ES-I3 (cell line): Measurements from ENCODE around the gene NTRK2.

Source experiments
- H3K36me3 ChIP-seq: 2 replicates; pipeline ENCODE4 v1.6.1; 2013; ENCODE audit warnings: mild to moderate bottlenecking, low read length, control low read depth, moderate library complexity; ENCODE audit not compliant: insufficient read depth
- H3K4me1 ChIP-seq: 2 replicates; pipeline ENCODE4 v1.6.1; 2013; ENCODE audit warnings: mild to moderate bottlenecking, control low read depth, low read length; ENCODE audit not compliant: insufficient read depth
- H3K9ac ChIP-seq: 2 replicates; pipeline ENCODE4 v1.6.1; 2013; ENCODE audit warnings: low read depth, mild to moderate bottlenecking, low read length, moderate library complexity
- H3K9me3 ChIP-seq: 2 replicates; pipeline ENCODE4 v1.6.1; 2013; ENCODE audit warnings: mild to moderate bottlenecking, low read length, moderate library complexity; ENCODE audit not compliant: control insufficient read depth, insufficient read depth

The NTRK2 gene

DNA sequence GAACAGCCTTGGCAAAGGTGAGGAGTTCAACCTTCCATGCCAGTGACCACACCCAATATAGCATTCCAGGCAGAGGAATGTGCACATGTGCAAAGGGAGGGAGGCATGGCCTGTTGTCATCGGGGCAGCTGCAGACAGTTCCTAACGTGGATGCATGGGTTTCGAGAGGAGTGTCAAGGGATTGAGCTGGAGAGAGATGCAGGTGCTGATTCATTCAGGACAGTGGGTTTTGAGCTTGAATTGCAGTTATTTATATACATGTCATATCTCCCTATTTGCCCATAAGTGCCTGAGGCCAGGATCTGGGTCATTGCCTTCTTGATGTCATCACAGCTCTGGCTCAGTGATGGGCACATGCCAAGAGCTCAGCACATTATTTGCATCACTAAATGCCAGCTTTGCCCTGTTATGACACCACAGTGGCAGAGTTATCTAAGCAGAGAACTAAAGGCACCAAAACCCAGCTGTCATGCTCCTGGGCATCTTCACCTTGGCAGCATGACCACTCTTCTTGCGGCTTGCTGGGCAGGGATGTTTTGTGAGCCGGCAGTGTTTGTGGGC is 278.0 kb downstream of the NTRK2 start:
- H3K9ac ChIP-seq: no peak overlapping the region
- no peaks in the 10 kb centered on the region for H3K36me3 ChIP-seq
- no peaks in the 10 kb centered on the region for H3K4me1 ChIP-seq
- peaks cover 2% of the 10 kb centered on the region; the same call in 1 of the 2 replicates for H3K9me3 ChIP-seq

- H3K36me3 ChIP-seq: no peaks in the 10 kb centered on the region; the same call in 1 of the 2 replicates
- H3K9ac ChIP-seq: no peak overlapping the region
- peaks cover 2% of the 10 kb centered on the region; the same call in 1 of the 2 replicates for H3K9me3 ChIP-seq
- H3K4me1 ChIP-seq: peaks cover 6% of the 10 kb centered on the region; the same call in 1 of the 2 replicates
These were observed 279.7 kb downstream of the NTRK2 start for GRCh38 chr9:84949258-84949657.

DNA sequence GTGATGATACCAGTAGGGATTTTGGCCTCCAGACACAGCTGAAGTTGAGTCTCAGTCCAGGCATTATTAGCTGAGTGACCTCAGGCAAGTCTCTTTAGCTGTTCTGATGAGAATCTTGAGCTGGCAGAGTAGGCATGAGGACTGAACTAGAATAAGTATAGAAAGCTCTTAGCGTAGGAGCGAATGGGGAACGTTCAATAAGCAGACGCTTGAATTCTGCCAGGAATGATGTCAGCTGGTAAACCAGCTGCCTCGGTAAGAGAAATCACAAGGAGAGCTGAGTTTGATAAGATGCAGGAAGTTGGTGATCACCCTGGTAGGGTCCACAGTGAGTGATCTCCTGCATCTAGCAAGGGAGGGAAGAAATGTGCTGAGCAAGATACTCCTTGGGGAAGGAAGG is 280.4 kb downstream of the NTRK2 start:
- Histone ChIP-seq H3K9ac (no peak overlapping the region), H3K4me1 (peaks cover 6% of the 10 kb centered on the region; the same call in 1 of the 2 replicates), H3K36me3 (no peaks in the 10 kb centered on the region; the same call in 1 of the 2 replicates), H3K9me3 (no peaks in the 10 kb centered on the region)

- no peaks in the 10 kb centered on the region; the same call in 1 of the 2 replicates for H3K36me3 ChIP-seq
- no peak overlapping the region for H3K9ac ChIP-seq
- peaks cover 6% of the 10 kb centered on the region; the same call in 1 of the 2 replicates for H3K4me1 ChIP-seq
- no peaks in the 10 kb centered on the region for H3K9me3 ChIP-seq
These were observed 281.6 kb downstream of the NTRK2 start for GRCh38 chr9:84950879-84951811.

DNA sequence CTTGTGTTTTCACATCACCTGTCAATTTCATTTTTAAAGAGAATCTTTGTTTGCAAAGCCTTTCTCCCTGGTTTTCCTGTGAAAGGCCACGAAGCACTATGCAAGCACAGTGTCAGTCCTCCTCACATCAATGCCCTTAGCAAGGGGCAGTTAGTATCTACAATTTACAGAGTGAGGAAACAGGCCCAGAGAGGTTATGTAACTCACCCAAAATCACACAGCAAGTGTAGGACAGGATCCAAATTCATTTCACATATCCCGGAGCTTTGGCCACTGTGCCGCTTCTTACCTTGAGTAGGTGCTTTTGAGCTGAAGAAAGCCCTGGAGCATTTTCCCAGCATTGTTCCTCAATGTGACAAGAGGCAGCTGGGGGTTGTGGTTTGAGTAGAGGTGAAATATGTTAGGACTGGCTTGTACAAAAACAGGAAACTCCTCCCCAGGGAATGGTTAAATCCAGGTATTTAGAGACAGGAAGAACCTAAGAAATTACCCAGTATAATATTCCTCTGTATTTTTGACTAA is 283.8 kb downstream of the NTRK2 start:
- Histone ChIP-seq H3K36me3 (no peaks in the 10 kb centered on the region; the same call in 1 of the 2 replicates), H3K9me3 (peaks cover 3% of the 10 kb centered on the region; the same call in 1 of the 2 replicates), H3K4me1 (peaks cover 6% of the 10 kb centered on the region; the same call in 1 of the 2 replicates), H3K9ac (no peak overlapping the region)

GRCh38 chr9:84953797-84954705 is 284.5 kb downstream of the NTRK2 start:
- H3K36me3 ChIP-seq: no peaks in the 10 kb centered on the region; the same call in 1 of the 2 replicates
- no peak overlapping the region for H3K9ac ChIP-seq
- H3K4me1 ChIP-seq: peaks cover 6% of the 10 kb centered on the region; the same call in 1 of the 2 replicates
- peaks cover 3% of the 10 kb centered on the region; the same call in 1 of the 2 replicates for H3K9me3 ChIP-seq

DNA sequence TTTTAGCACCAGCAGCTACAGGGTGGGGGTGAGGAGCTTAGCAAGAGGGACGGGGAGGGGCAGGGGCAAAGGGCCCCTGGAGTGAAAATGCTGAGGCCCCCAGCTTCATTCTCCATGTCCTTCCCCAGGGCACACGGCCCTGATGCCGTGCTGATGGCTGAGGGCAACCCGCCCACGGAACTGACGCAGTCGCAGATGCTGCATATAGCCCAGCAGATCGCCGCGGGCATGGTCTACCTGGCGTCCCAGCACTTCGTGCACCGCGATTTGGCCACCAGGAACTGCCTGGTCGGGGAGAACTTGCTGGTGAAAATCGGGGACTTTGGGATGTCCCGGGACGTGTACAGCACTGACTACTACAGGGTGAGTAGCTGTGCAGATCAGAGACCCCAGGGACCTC is 285.6 kb downstream of the NTRK2 start:
- no peaks in the 10 kb centered on the region; the same call in 1 of the 2 replicates for H3K36me3 ChIP-seq
- peaks cover 6% of the 10 kb centered on the region; the same call in 1 of the 2 replicates for H3K4me1 ChIP-seq
- H3K9me3 ChIP-seq: peaks cover 3% of the 10 kb centered on the region; the same call in 1 of the 2 replicates
- H3K9ac ChIP-seq: no peak overlapping the region

DNA sequence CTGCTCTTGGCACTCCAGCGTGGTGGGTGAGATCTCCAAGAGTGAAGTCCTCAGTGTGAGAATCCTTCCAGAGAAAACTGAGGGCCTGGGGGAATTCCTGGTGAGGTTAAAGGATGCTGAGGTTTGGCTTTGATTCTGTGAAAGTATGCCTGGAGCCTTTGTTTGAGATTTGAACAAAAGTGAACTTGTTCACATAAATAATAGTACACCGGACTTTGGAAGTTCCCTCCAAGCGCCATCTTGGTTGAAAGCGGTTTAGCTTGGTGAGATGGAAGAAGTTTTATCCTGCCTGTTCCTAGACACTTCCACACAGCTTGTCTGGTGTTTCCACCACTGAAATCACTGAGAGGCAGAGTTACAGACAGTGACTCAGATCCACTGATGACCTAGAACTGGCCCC is 286.4 kb downstream of the NTRK2 start:
- Histone ChIP-seq H3K9me3 (peaks cover 3% of the 10 kb centered on the region; the same call in 1 of the 2 replicates), H3K36me3 (no peaks in the 10 kb centered on the region; the same call in 1 of the 2 replicates), H3K9ac (no peak overlapping the region), H3K4me1 (peaks cover 6% of the 10 kb centered on the region; the same call in 1 of the 2 replicates)

- Histone ChIP-seq H3K9me3 (peaks cover 3% of the 10 kb centered on the region; the same call in 1 of the 2 replicates), H3K9ac (no peak overlapping the region), H3K36me3 (no peaks in the 10 kb centered on the region)
These were observed 289.8 kb downstream of the NTRK2 start for GRCh38 chr9:84959339-84959738.

GRCh38 chr9:84966876-84967830 is 297.6 kb downstream of the NTRK2 start:
- Histone ChIP-seq H3K4me1 (peaks cover 3% of the 10 kb centered on the region; the same call in 1 of the 2 replicates), H3K9ac (no peak overlapping the region), H3K9me3 (no peaks in the 10 kb centered on the region), H3K36me3 (no peaks in the 10 kb centered on the region)

More at GRCh38 chr9:84959339-84959738, 289.8 kb downstream of the NTRK2 start:
- no peaks in the 10 kb centered on the region for H3K4me1 ChIP-seq

DNA sequence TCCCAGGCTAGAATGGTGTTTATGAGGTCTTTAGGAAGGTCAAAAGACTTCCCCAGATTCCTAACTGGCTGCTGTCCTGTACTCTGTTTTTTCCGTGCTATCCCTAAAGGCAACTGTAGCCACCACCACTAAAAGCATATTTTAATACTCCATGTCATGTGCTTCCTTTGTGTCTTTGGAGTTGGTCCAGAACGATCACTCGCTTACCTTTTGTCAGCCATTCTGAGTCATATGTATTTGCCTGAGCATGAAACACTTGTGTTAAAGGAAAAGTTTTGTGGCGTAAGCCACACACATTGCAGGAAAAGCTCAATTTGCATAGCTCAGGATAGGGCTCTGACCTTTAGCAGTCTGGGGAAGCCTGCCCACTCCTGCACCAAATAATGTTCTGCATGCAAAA is 299.6 kb downstream of the NTRK2 start:
- Histone ChIP-seq H3K4me1 (peaks cover 3% of the 10 kb centered on the region; the same call in 1 of the 2 replicates), H3K9ac (no peak overlapping the region), H3K36me3 (no peaks in the 10 kb centered on the region), H3K9me3 (no peaks in the 10 kb centered on the region)

DNA sequence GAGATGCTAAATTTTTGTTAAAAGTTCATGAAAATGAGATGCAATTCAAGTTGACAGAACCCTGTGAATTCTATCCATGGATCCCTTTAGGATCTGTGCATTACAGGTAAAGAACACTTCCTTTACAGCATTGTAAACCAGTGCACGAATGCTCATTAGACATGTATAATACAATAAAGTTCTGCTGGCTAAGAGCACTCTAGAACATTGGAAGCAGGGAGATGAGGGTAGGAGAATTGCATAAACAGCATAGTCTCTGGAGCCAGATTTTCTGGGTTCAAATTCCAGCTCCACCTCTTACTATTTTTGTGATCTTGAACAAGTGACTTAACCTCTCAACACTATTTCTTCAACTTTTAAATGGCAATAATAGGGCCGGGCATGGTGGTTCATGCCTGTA is 300.2 kb downstream of the NTRK2 start:
- Histone ChIP-seq H3K9me3 (no peaks in the 10 kb centered on the region), H3K4me1 (peaks cover 3% of the 10 kb centered on the region; the same call in 1 of the 2 replicates), H3K36me3 (no peaks in the 10 kb centered on the region), H3K9ac (no peak overlapping the region)
